ENCODE results near the gene NRF1.

- no peak for TF ChIP-seq ZFX (CRISPR knock-in tag; IDR thresholded peaks at IDR 0.05; ENCODE audit: low read depth)
- TF ChIP-seq FOXP1 (IDR thresholded peaks at IDR 0.05), result no peak
- TF ChIP-seq FOXP1 (CRISPR knock-in tag; IDR thresholded peaks at IDR 0.05), result no peak
- TF ChIP-seq KDM1A (CRISPR knock-in tag; IDR thresholded peaks at IDR 0.05), result no peak
- no peak for TF ChIP-seq EED (CRISPR knock-in tag; IDR thresholded peaks at IDR 0.05)
- TF ChIP-seq CHD2 (IDR thresholded peaks at IDR 0.05; ENCODE audit: low read depth, low read length), result no peak
- TF ChIP-seq HDAC6 (IDR thresholded peaks at IDR 0.05; ENCODE audit: low read depth, low read length), result no peak
- no peak for TF ChIP-seq PRPF4 (IDR thresholded peaks at IDR 0.05; ENCODE audit: low read depth, low read length, poor library complexity, severe bottlenecking)
- no peak for TF ChIP-seq ZNF567 (CRISPR knock-in tag; IDR thresholded peaks at IDR 0.05; ENCODE audit: borderline replicate concordance)
- TF ChIP-seq GATAD2A (CRISPR knock-in tag; IDR thresholded peaks at IDR 0.05), result no peak
- TF ChIP-seq, protein P1, sequence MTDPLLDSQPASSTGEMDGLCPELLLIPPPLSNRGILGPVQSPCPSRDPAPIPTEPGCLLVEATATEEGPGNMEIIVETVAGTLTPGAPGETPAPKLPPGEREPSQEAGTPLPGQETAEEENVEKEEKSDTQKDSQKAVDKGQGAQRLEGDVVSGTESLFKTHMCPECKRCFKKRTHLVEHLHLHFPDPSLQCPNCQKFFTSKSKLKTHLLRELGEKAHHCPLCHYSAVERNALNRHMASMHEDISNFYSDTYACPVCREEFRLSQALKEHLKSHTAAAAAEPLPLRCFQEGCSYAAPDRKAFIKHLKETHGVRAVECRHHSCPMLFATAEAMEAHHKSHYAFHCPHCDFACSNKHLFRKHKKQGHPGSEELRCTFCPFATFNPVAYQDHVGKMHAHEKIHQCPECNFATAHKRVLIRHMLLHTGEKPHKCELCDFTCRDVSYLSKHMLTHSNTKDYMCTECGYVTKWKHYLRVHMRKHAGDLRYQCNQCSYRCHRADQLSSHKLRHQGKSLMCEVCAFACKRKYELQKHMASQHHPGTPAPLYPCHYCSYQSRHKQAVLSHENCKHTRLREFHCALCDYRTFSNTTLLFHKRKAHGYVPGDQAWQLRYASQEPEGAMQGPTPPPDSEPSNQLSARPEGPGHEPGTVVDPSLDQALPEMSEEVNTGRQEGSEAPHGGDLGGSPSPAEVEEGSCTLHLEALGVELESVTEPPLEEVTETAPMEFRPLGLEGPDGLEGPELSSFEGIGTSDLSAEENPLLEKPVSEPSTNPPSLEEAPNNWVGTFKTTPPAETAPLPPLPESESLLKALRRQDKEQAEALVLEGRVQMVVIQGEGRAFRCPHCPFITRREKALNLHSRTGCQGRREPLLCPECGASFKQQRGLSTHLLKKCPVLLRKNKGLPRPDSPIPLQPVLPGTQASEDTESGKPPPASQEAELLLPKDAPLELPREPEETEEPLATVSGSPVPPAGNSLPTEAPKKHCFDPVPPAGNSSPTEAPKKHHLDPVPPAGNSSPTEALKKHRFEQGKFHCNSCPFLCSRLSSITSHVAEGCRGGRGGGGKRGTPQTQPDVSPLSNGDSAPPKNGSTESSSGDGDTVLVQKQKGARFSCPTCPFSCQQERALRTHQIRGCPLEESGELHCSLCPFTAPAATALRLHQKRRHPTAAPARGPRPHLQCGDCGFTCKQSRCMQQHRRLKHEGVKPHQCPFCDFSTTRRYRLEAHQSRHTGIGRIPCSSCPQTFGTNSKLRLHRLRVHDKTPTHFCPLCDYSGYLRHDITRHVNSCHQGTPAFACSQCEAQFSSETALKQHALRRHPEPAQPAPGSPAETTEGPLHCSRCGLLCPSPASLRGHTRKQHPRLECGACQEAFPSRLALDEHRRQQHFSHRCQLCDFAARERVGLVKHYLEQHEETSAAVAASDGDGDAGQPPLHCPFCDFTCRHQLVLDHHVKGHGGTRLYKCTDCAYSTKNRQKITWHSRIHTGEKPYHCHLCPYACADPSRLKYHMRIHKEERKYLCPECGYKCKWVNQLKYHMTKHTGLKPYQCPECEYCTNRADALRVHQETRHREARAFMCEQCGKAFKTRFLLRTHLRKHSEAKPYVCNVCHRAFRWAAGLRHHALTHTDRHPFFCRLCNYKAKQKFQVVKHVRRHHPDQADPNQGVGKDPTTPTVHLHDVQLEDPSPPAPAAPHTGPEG (CRISPR knock-in tag; IDR thresholded peaks at IDR 0.05), result no peak
- TF ChIP-seq, protein P2, sequence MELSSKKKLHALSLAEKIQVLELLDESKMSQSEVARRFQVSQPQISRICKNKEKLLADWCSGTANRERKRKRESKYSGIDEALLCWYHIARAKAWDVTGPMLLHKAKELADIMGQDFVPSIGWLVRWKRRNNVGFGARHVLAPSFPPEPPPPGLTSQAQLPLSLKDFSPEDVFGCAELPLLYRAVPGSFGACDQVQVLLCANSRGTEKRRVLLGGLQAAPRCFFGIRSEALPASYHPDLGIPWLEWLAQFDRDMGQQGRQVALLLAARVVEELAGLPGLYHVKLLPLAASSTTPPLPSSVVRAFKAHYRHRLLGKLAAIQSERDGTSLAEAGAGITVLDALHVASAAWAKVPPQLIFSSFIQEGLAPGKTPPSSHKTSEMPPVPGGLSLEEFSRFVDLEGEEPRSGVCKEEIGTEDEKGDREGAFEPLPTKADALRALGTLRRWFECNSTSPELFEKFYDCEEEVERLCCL (CRISPR knock-in tag; IDR thresholded peaks at IDR 0.05; ENCODE audit: borderline replicate concordance), result no peak
These were observed 23.3 kb upstream of the NRF1 start for GRCh38 chr7:129588268-129588667.
